ENCODE data around the gene FLNA.

Gene FLNA

GRCh38 chrX:154381271-154381670, 6.8 kb upstream of the FLNA start:
- 77% methylated on average over 2 of the region's 6 CpGs; no CpG with 5 or more reads in 1 of the 2 experiments for WGBS, 2 experiments (ENCODE audit: insufficient coverage in 2 of 2)
- no peak overlapping the region for H3K27ac ChIP-seq (ENCODE audit: low read depth, low read length, severe bottlenecking)
- H3K4me3 ChIP-seq (ENCODE audit: extremely low read depth, insufficient read depth, low read length, poor library complexity, severe bottlenecking), result no peak overlapping the region
- H3K36me3 ChIP-seq (ENCODE audit: control insufficient read depth, insufficient read depth, low read length), result peaks cover 12% of the 10 kb centered on the region
- peaks cover 3% of the 10 kb centered on the region for H3K4me1 ChIP-seq (ENCODE audit: control insufficient read depth, insufficient read depth, low read length, poor library complexity, severe bottlenecking)
- H3K9me3 ChIP-seq (ENCODE audit: control insufficient read depth, low read length), result no peaks in the 10 kb centered on the region

- H3K27ac ChIP-seq (ENCODE audit: low read depth, low read length, severe bottlenecking), result no peak overlapping the region
These were observed 6.4 kb upstream of the FLNA start for GRCh38 chrX:154380787-154381186.

GRCh38 chrX:154380153-154380552, 5.7 kb upstream of the FLNA start:
- 37 to 44% methylated on average over 2 to 9 of the region's 13 CpGs for WGBS, 2 experiments (ENCODE audit: insufficient coverage in 2 of 2)
- Histone ChIP-seq H3K36me3 (ENCODE audit: control insufficient read depth, insufficient read depth, low read length) (peaks cover 12% of the 10 kb centered on the region), H3K4me1 (ENCODE audit: control insufficient read depth, insufficient read depth, low read length, poor library complexity, severe bottlenecking) (peaks cover 3% of the 10 kb centered on the region), H3K27ac (ENCODE audit: low read depth, low read length, severe bottlenecking) (no peak overlapping the region), H3K4me3 (ENCODE audit: extremely low read depth, insufficient read depth, low read length, poor library complexity, severe bottlenecking) (peak overlapping the region; percentile 66), H3K9me3 (ENCODE audit: control insufficient read depth, low read length) (no peaks in the 10 kb centered on the region)

More at GRCh38 chrX:154380787-154381186, 6.4 kb upstream of the FLNA start:
- H3K4me3 ChIP-seq (ENCODE audit: extremely low read depth, insufficient read depth, low read length, poor library complexity, severe bottlenecking), result peak overlapping the region; percentile 66
- peaks cover 12% of the 10 kb centered on the region for H3K36me3 ChIP-seq (ENCODE audit: control insufficient read depth, insufficient read depth, low read length)
- peaks cover 3% of the 10 kb centered on the region for H3K4me1 ChIP-seq (ENCODE audit: control insufficient read depth, insufficient read depth, low read length, poor library complexity, severe bottlenecking)
- 67 to 81% methylated on average over 5 to 11 of the region's 14 CpGs for WGBS, 2 experiments (ENCODE audit: insufficient coverage in 2 of 2)
- H3K9me3 ChIP-seq (ENCODE audit: control insufficient read depth, low read length), result no peaks in the 10 kb centered on the region

GRCh38 chrX:154379569-154379951, 5.1 kb upstream of the FLNA start:
- Histone ChIP-seq H3K4me3 (ENCODE audit: extremely low read depth, insufficient read depth, low read length, poor library complexity, severe bottlenecking) (peak overlapping the region; percentile 66), H3K27ac (ENCODE audit: low read depth, low read length, severe bottlenecking) (peak overlapping the region; percentile 95), H3K9me3 (ENCODE audit: control insufficient read depth, low read length) (no peaks in the 10 kb centered on the region), H3K4me1 (ENCODE audit: control insufficient read depth, insufficient read depth, low read length, poor library complexity, severe bottlenecking) (peaks cover 3% of the 10 kb centered on the region), H3K36me3 (ENCODE audit: control insufficient read depth, insufficient read depth, low read length) (peaks cover 12% of the 10 kb centered on the region)
- 0% methylated on average over 15 to 23 of the region's 38 CpGs for WGBS, 2 experiments (ENCODE audit: insufficient coverage in 2 of 2)

GRCh38 chrX:154378799-154379568, 4.5 kb upstream of the FLNA start, which contains the start of gene EMD:
EMD (plus strand) TSS chrX:154379295; CDS start chrX:154379485, 190 bp downstream.
- H3K27ac ChIP-seq (ENCODE audit: low read depth, low read length, severe bottlenecking), result peak within 1 kb of the TSS; percentile 95
- peaks cover 3% of the 10 kb centered on the region for H3K4me1 ChIP-seq (ENCODE audit: control insufficient read depth, insufficient read depth, low read length, poor library complexity, severe bottlenecking)
- peak within 1 kb of the TSS; percentile 66 for H3K4me3 ChIP-seq (ENCODE audit: extremely low read depth, insufficient read depth, low read length, poor library complexity, severe bottlenecking)
- WGBS, 2 experiments (ENCODE audit: insufficient coverage in 2 of 2), result 0% methylated on average over 56 to 63 of the region's 103 CpGs
- H3K9me3 ChIP-seq (ENCODE audit: control insufficient read depth, low read length), result no peaks in the 10 kb centered on the region
- H3K36me3 ChIP-seq (ENCODE audit: control insufficient read depth, insufficient read depth, low read length), result peaks cover 12% of the 10 kb centered on the region

- 0 to 4% methylated on average over 30 to 37 of the region's 79 CpGs for WGBS, 2 experiments (ENCODE audit: insufficient coverage in 2 of 2)
- peaks cover 6% of the 10 kb centered on the region for H3K4me1 ChIP-seq (ENCODE audit: control insufficient read depth, insufficient read depth, low read length, poor library complexity, severe bottlenecking)
These were observed 3.8 kb upstream of the FLNA start for GRCh38 chrX:154378059-154378798.

GRCh38 chrX:154376774-154377173, 2.3 kb upstream of the FLNA start:
- WGBS, 2 experiments (ENCODE audit: insufficient coverage in 2 of 2), result 80% methylated on average over 1 of the region's 3 CpGs; no CpG with 5 or more reads in 1 of the 2 experiments
- Histone ChIP-seq H3K4me1 (ENCODE audit: control insufficient read depth, insufficient read depth, low read length, poor library complexity, severe bottlenecking) (peaks cover 14% of the 10 kb centered on the region), H3K27ac (ENCODE audit: low read depth, low read length, severe bottlenecking) (no peak overlapping the region), H3K9me3 (ENCODE audit: control insufficient read depth, low read length) (no peaks in the 10 kb centered on the region), H3K4me3 (ENCODE audit: extremely low read depth, insufficient read depth, low read length, poor library complexity, severe bottlenecking) (no peak overlapping the region), H3K36me3 (ENCODE audit: control insufficient read depth, insufficient read depth, low read length) (peaks cover 12% of the 10 kb centered on the region)

More at GRCh38 chrX:154378059-154378798, 3.8 kb upstream of the FLNA start:
- peaks cover 12% of the 10 kb centered on the region for H3K36me3 ChIP-seq (ENCODE audit: control insufficient read depth, insufficient read depth, low read length)
- peak overlapping the region; percentile 40 for H3K4me3 ChIP-seq (ENCODE audit: extremely low read depth, insufficient read depth, low read length, poor library complexity, severe bottlenecking)
- H3K27ac ChIP-seq (ENCODE audit: low read depth, low read length, severe bottlenecking), result peak overlapping the region; percentile 92
- H3K9me3 ChIP-seq (ENCODE audit: control insufficient read depth, low read length), result no peaks in the 10 kb centered on the region

GRCh38 chrX:154375156-154375504, 696 bp upstream of the FLNA start:
- 81 to 91% methylated on average over 3 to 4 of the region's 10 CpGs for WGBS, 2 experiments (ENCODE audit: insufficient coverage in 2 of 2)
- H3K27ac ChIP-seq (ENCODE audit: low read depth, low read length, severe bottlenecking), result no peak overlapping the region
- no peaks in the 10 kb centered on the region for H3K9me3 ChIP-seq (ENCODE audit: control insufficient read depth, low read length)
- no peak overlapping the region for H3K4me3 ChIP-seq (ENCODE audit: extremely low read depth, insufficient read depth, low read length, poor library complexity, severe bottlenecking)
- peaks cover under 1% of the 10 kb centered on the region for H3K36me3 ChIP-seq (ENCODE audit: control insufficient read depth, insufficient read depth, low read length)
- H3K4me1 ChIP-seq (ENCODE audit: control insufficient read depth, insufficient read depth, low read length, poor library complexity, severe bottlenecking), result peaks cover 11% of the 10 kb centered on the region

GRCh38 chrX:154373340-154374306, 811 bp downstream of the FLNA start:
- no peaks in the 10 kb centered on the region for H3K36me3 ChIP-seq (ENCODE audit: control insufficient read depth, insufficient read depth, low read length)
- peak overlapping the region; percentile 33 for H3K4me3 ChIP-seq (ENCODE audit: extremely low read depth, insufficient read depth, low read length, poor library complexity, severe bottlenecking)
- WGBS, 2 experiments (ENCODE audit: insufficient coverage in 2 of 2), result 14 to 16% methylated on average over 8 to 13 of the region's 23 CpGs
- no peak overlapping the region for H3K27ac ChIP-seq (ENCODE audit: low read depth, low read length, severe bottlenecking)
- peaks cover 11% of the 10 kb centered on the region for H3K4me1 ChIP-seq (ENCODE audit: control insufficient read depth, insufficient read depth, low read length, poor library complexity, severe bottlenecking)
- no peaks in the 10 kb centered on the region for H3K9me3 ChIP-seq (ENCODE audit: control insufficient read depth, low read length)

- peaks cover 6% of the 10 kb centered on the region for H3K36me3 ChIP-seq (ENCODE audit: control insufficient read depth, insufficient read depth, low read length)
- H3K9me3 ChIP-seq (ENCODE audit: control insufficient read depth, low read length), result no peaks in the 10 kb centered on the region
- H3K4me3 ChIP-seq (ENCODE audit: extremely low read depth, insufficient read depth, low read length, poor library complexity, severe bottlenecking), result peak overlapping the region; percentile 62
- WGBS, 2 experiments (ENCODE audit: insufficient coverage in 2 of 2), result no CpG with 5 or more reads among the region's 5 CpGs
- peaks cover 14% of the 10 kb centered on the region for H3K4me1 ChIP-seq (ENCODE audit: control insufficient read depth, insufficient read depth, low read length, poor library complexity, severe bottlenecking)
- H3K27ac ChIP-seq (ENCODE audit: low read depth, low read length, severe bottlenecking), result no peak overlapping the region
These were observed 1.8 kb downstream of the FLNA start for GRCh38 chrX:154372612-154373022.
